HG03045 (cell line): Measurements from ENCODE around the gene TOR1AIP1.

Experiments
- ATAC-seq: cut with Tn5 transposase; IDR thresholded peaks from one replicate; pipeline ENCODE4 v1.9.1; 2021; ENCODE audit warnings: mild to moderate bottlenecking, moderate library complexity; ENCODE audit not compliant: unreplicated experiment

The TOR1AIP1 gene

GRCh38 chr1:179879797-179880196 is 2.3 kb upstream of the TOR1AIP1 start:
- ATAC-seq, result no peak

GRCh38 chr1:179881642-179882252 is 338 bp upstream of the TOR1AIP1 start:
- no peak for ATAC-seq

- no peak for ATAC-seq
Measured at GRCh38 chr1:179883040-179883744, 1.1 kb downstream of the TOR1AIP1 start.

GRCh38 chr1:179883745-179884138 is 1.7 kb downstream of the TOR1AIP1 start:
- no peak for ATAC-seq

- ATAC-seq, result no peak
Measured at GRCh38 chr1:179888071-179888470, 6.0 kb downstream of the TOR1AIP1 start.

- ATAC-seq, result no peak
Measured at GRCh38 chr1:179889589-179889988, 7.5 kb downstream of the TOR1AIP1 start.

GRCh38 chr1:179910934-179911333 is 28.8 kb downstream of the TOR1AIP1 start:
- no peak for ATAC-seq

GRCh38 chr1:179911812-179912211 is 29.7 kb downstream of the TOR1AIP1 start:
- no peak for ATAC-seq

GRCh38 chr1:179917601-179918429 is 35.7 kb downstream of the TOR1AIP1 start:
- no peak for ATAC-seq

GRCh38 chr1:179921472-179921871 is 39.4 kb downstream of the TOR1AIP1 start:
- no peak for ATAC-seq

GRCh38 chr1:179921981-179922872 is 40.1 kb downstream of the TOR1AIP1 start:
- no peak for ATAC-seq

- ATAC-seq, result no peak
Measured at GRCh38 chr1:179923029-179923428, 40.9 kb downstream of the TOR1AIP1 start.

- no peak for ATAC-seq
Measured at GRCh38 chr1:179924268-179924667, 42.2 kb downstream of the TOR1AIP1 start.

GRCh38 chr1:179925302-179925701 is 43.2 kb downstream of the TOR1AIP1 start:
- no peak for ATAC-seq

GRCh38 chr1:179925922-179926849 is 44.1 kb downstream of the TOR1AIP1 start:
- ATAC-seq, result no peak

GRCh38 chr1:179926850-179927205 is 44.7 kb downstream of the TOR1AIP1 start:
- ATAC-seq, result no peak

GRCh38 chr1:179929955-179930798 is 48.1 kb downstream of the TOR1AIP1 start:
- no peak for ATAC-seq

GRCh38 chr1:179930867-179931266 is 48.8 kb downstream of the TOR1AIP1 start:
- ATAC-seq, result no peak

- no peak for ATAC-seq
Measured at GRCh38 chr1:179933219-179933618, 51.1 kb downstream of the TOR1AIP1 start.
